GM23338 (cell line): ENCODE measurements around the gene C2CD3. TPM values are rescaled to one million over a fixed set of nuclear protein-coding genes. Genes with fewer than 3 reads are reported as not detected.

Experiments
- ATAC-seq: fragments of 200-7000 bp; cut with Tn5 transposase; 3 replicates; pipeline ENCODE4 v1.9.1; 2020
- DNase-seq: peaks from one replicate; pipeline ENCODE4 v3.0.0-alpha.2; 2015; ENCODE audit warnings: low spot score
- H2AFZ ChIP-seq: fragments of 200-600 bp; sonication (generic); 2 replicates; pipeline ENCODE4 v1.8.0; 2016; ENCODE audit warnings: antibody characterized with exemption, mild to moderate bottlenecking, moderate library complexity
- H3F3A ChIP-seq: fragments of 200-600 bp; sonication (generic); replicated peaks from 2 replicates; pipeline ENCODE4 v1.8.0; 2017; ENCODE audit warnings: antibody characterized with exemption, mixed run types, low read depth
- H3K27ac ChIP-seq: fragments of 200-600 bp; sonication (generic); 2 replicates; pipeline ENCODE4 v1.6.1; 2016; ENCODE audit warnings: low read depth
- H3K27me3 ChIP-seq: fragments of 200-600 bp; sonication (generic); 2 replicates; pipeline ENCODE4 v1.8.0; 2016; ENCODE audit warnings: mild to moderate bottlenecking, mixed run types, moderate library complexity; ENCODE audit not compliant: insufficient read depth
- H3K36me3 ChIP-seq: fragments of 200-600 bp; sonication (generic); 2 replicates; pipeline ENCODE4 v1.8.0; 2016; ENCODE audit warnings: mild to moderate bottlenecking; ENCODE audit not compliant: insufficient read depth
- H3K4me1 ChIP-seq: fragments of 200-600 bp; sonication (generic); 2 replicates; pipeline ENCODE4 v1.8.0; 2016; ENCODE audit warnings: mild to moderate bottlenecking, moderate library complexity; ENCODE audit not compliant: insufficient read depth
- H3K4me2 ChIP-seq: fragments of 200-600 bp; sonication (generic); 2 replicates; pipeline ENCODE4 v1.7.1; 2017; ENCODE audit warnings: mixed run types
- H3K4me3 ChIP-seq: fragments of 200-600 bp; sonication (generic); 2 replicates; pipeline ENCODE4 v1.6.1; 2016; ENCODE audit warnings: mixed run types
- H3K79me2 ChIP-seq: fragments of 200-600 bp; sonication (generic); replicated peaks from 2 replicates; pipeline ENCODE4 v1.8.0; 2017; ENCODE audit warnings: mild to moderate bottlenecking; ENCODE audit not compliant: insufficient read depth
- H3K9me2 ChIP-seq: fragments of 200-600 bp; sonication (generic); 2 replicates; pipeline ENCODE4 v1.8.0; 2017; ENCODE audit not compliant: insufficient read depth
- H4K20me1 ChIP-seq: fragments of 200-600 bp; sonication (generic); replicated peaks from 2 replicates; pipeline ENCODE4 v1.8.0; 2017; ENCODE audit warnings: mild to moderate bottlenecking; ENCODE audit not compliant: insufficient read depth
- H3K27ac Mint-ChIP-seq: 2 replicates; pipeline ENCODE4 v1.8.0; 2020; ENCODE audit warnings: inconsistent platforms, mild to moderate bottlenecking, moderate library complexity, mixed read lengths
- H3K27me3 Mint-ChIP-seq: 3 replicates; pipeline ENCODE4 v1.8.0; 2022; ENCODE audit warnings: low read depth, mild to moderate bottlenecking, moderate library complexity, mixed read lengths, inconsistent platforms; ENCODE audit not compliant: insufficient read depth, poor library complexity
- H3K36me3 Mint-ChIP-seq: 3 replicates; pipeline ENCODE4 v1.8.0; 2021; ENCODE audit warnings: low read depth, mild to moderate bottlenecking, inconsistent platforms, moderate library complexity, mixed read lengths
- H3K4me1 Mint-ChIP-seq: 3 replicates; pipeline ENCODE4 v1.8.0; 2020; ENCODE audit warnings: mild to moderate bottlenecking, inconsistent platforms, mixed read lengths
- H3K4me3 Mint-ChIP-seq: 3 replicates; pipeline ENCODE4 v1.8.0; 2021; ENCODE audit warnings: moderate library complexity, mild to moderate bottlenecking, inconsistent platforms, mixed read lengths
- H3K9me3 Mint-ChIP-seq: 3 replicates; pipeline ENCODE4 v1.8.0; 2020; ENCODE audit warnings: moderate library complexity, mild to moderate bottlenecking, inconsistent platforms, mixed read lengths
- CREB1 ChIP-seq: fragments of 250-450 bp; sonication (Bioruptor Pico); IDR thresholded peaks from 2 replicates; pipeline ENCODE4 v1.5.0; 2020; ENCODE audit warnings: low read depth, mild to moderate bottlenecking, moderate library complexity
- ETS1 ChIP-seq: IDR thresholded peaks from 2 replicates; pipeline ENCODE4 v1.6.1; 2016; ENCODE audit warnings: antibody characterized with exemption
- EZH2phosphoT487 ChIP-seq: fragments of 200-600 bp; sonication (generic); IDR thresholded peaks from one replicate; pipeline ENCODE4 v1.8.1; 2018; ENCODE audit warnings: antibody characterized with exemption; ENCODE audit not compliant: unreplicated experiment
- JUNB ChIP-seq: IDR thresholded peaks from one replicate; pipeline ENCODE4 v1.6.1; 2016; ENCODE audit warnings: antibody characterized with exemption; ENCODE audit not compliant: unreplicated experiment
- NANOG ChIP-seq: IDR thresholded peaks from 2 replicates; pipeline ENCODE4 v1.6.1; 2016; ENCODE audit warnings: antibody characterized with exemption, borderline replicate concordance
- POLR2AphosphoS5 ChIP-seq: IDR thresholded peaks from 2 replicates; pipeline ENCODE4 v1.6.1; 2016; ENCODE audit warnings: antibody characterized with exemption, low read depth
- ZNF114 ChIP-seq: fragments of 250-450 bp; sonication (Bioruptor Pico); IDR thresholded peaks from 2 replicates; pipeline ENCODE4 v1.5.0; 2020; ENCODE audit warnings: mild to moderate bottlenecking, moderate library complexity
- polyA plus RNA-seq: library from polyadenylated mRNA; unstranded; fragments of >200 nt; fragmentation: Nextera tagmentation; extraction: Ambion mirVana; gene quantifications from 2 replicates; pipeline ENCODE4 v1.2.1, GENCODE V29; 2016
- total RNA-seq: library from RNA; depleted of rRNA; stranded (reverse); fragments of >200 nt; shearing (Covaris generic); gene quantifications from 2 replicates; pipeline ENCODE4 v1.2.3, GENCODE V29; 2014
- TF ChIP-seq, protein P1 (sequence below): IDR thresholded peaks from one replicate; pipeline ENCODE4 v1.6.1; 2018; ENCODE audit warnings: antibody characterized with exemption; ENCODE audit not compliant: unreplicated experiment
- TF ChIP-seq, protein P2 (sequence below), 2 experiments: fragments of 200-600 bp in 1 of 2; sonication (generic) in 1 of 2; conservative IDR thresholded peaks; 2 replicates each; pipeline versions ENCODE4 v1.5.1 to v1.6.1; 2016 to 2017; ENCODE audit warnings: antibody characterized with exemption in 2 of 2, low read depth in 2 of 2, mild to moderate bottlenecking in 2 of 2, moderate library complexity in 1 of 2

The C2CD3 gene
- total and polyA plus RNA-seq, 2 experiments from 2014 or later, result 15.5 to 29.5 TPM

GRCh38 chr11:73981051-73981805 lies 189.6 kb downstream of the C2CD3 start:
- peaks cover 23% of the 10 kb centered on the region for H3K36me3 ChIP-seq
- ATAC-seq (no peak), DNase-seq (no peak)
- H2AFZ ChIP-seq, result no peak overlapping the region
- no peaks in the 10 kb centered on the region for H3K9me2 ChIP-seq
- H3K4me2 ChIP-seq, result peak overlapping the region; percentile 100
- Mint-ChIP-seq H3K27me3 (peaks cover 20% of the 10 kb centered on the region), H3K9me3 (no peaks in the 10 kb centered on the region; the same call in 1 of the 3 replicates), H3K4me3 (peak overlapping the region; percentile 94), H3K27ac (no peak overlapping the region), H3K36me3 (peaks cover 57% of the 10 kb centered on the region), H3K4me1 (peaks cover 33% of the 10 kb centered on the region)
- TF ChIP-seq ZNF114 (no peak), ETS1 (no peak), EZH2phosphoT487 (no peak), POLR2AphosphoS5 (no peak), NANOG (no peak), CREB1 (CRISPR knock-in tag) (no peak), JUNB (no peak)
- TF ChIP-seq, protein P1, sequence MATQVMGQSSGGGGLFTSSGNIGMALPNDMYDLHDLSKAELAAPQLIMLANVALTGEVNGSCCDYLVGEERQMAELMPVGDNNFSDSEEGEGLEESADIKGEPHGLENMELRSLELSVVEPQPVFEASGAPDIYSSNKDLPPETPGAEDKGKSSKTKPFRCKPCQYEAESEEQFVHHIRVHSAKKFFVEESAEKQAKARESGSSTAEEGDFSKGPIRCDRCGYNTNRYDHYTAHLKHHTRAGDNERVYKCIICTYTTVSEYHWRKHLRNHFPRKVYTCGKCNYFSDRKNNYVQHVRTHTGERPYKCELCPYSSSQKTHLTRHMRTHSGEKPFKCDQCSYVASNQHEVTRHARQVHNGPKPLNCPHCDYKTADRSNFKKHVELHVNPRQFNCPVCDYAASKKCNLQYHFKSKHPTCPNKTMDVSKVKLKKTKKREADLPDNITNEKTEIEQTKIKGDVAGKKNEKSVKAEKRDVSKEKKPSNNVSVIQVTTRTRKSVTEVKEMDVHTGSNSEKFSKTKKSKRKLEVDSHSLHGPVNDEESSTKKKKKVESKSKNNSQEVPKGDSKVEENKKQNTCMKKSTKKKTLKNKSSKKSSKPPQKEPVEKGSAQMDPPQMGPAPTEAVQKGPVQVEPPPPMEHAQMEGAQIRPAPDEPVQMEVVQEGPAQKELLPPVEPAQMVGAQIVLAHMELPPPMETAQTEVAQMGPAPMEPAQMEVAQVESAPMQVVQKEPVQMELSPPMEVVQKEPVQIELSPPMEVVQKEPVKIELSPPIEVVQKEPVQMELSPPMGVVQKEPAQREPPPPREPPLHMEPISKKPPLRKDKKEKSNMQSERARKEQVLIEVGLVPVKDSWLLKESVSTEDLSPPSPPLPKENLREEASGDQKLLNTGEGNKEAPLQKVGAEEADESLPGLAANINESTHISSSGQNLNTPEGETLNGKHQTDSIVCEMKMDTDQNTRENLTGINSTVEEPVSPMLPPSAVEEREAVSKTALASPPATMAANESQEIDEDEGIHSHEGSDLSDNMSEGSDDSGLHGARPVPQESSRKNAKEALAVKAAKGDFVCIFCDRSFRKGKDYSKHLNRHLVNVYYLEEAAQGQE, result no peak
- TF ChIP-seq, protein P2, sequence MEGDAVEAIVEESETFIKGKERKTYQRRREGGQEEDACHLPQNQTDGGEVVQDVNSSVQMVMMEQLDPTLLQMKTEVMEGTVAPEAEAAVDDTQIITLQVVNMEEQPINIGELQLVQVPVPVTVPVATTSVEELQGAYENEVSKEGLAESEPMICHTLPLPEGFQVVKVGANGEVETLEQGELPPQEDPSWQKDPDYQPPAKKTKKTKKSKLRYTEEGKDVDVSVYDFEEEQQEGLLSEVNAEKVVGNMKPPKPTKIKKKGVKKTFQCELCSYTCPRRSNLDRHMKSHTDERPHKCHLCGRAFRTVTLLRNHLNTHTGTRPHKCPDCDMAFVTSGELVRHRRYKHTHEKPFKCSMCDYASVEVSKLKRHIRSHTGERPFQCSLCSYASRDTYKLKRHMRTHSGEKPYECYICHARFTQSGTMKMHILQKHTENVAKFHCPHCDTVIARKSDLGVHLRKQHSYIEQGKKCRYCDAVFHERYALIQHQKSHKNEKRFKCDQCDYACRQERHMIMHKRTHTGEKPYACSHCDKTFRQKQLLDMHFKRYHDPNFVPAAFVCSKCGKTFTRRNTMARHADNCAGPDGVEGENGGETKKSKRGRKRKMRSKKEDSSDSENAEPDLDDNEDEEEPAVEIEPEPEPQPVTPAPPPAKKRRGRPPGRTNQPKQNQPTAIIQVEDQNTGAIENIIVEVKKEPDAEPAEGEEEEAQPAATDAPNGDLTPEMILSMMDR (conservative IDR thresholded peaks at IDR 0.05; ENCODE audit: low read depth in 2 of 2), result no peak
- peaks cover 32% of the 10 kb centered on the region for H3K4me1 ChIP-seq
- peaks cover 13% of the 10 kb centered on the region for H4K20me1 ChIP-seq
- H3F3A ChIP-seq, result peaks cover 5% of the 10 kb centered on the region; the same call in 1 of the 2 replicates
- peaks cover 14% of the 10 kb centered on the region for H3K79me2 ChIP-seq
- no peak overlapping the region for H3K27ac ChIP-seq
- H3K27me3 ChIP-seq, result no peaks in the 10 kb centered on the region
- peak overlapping the region; percentile 98 for H3K4me3 ChIP-seq
